HCT116 (cell line): ENCODE data around the gene KRCC1. TPM values are rescaled to one million over a fixed set of nuclear protein-coding genes. Genes with fewer than 3 reads are reported as not detected.

Experiments used
- ATAC-seq: fragments of 200-7000 bp; cut with Tn5 transposase; 2 replicates; pipeline ENCODE4 v1.9.1; 2020; ENCODE audit warnings: mild to moderate bottlenecking, moderate library complexity
- BruUV-seq: library from RNA; stranded (reverse); fragments of 400-500 nt; replicated peaks from 2 replicates; lab custom pipeline; 2021; lab: Mats Ljungman, UMichigan
- CTCF ChIA-PET: fragments of 300-600 bp; sonication (Branson Sonifier 250); formaldehyde crosslinking; loops from one replicate; lab custom pipeline; 2021; ENCODE audit warnings: antibody characterized with exemption; lab: Charles Lee
- POLR2A ChIA-PET: fragments of 300-600, 350-600 bp; sonication (Branson Sonifier 250); formaldehyde crosslinking; loops from one replicate; lab custom pipeline; 2021; ENCODE audit warnings: antibody characterized with exemption; lab: Charles Lee
- RAD21 ChIA-PET, 2 experiments: fragments of 300-600 bp; sonication (Branson Sonifier 250); formaldehyde crosslinking; loops; one replicate each; lab custom pipeline; 2023; ENCODE audit warnings: low total read pairs in 2 of 2; ENCODE audit not compliant: uncharacterized antibody in 2 of 2, unreplicated experiment in 2 of 2, low non-redundant PET in 1 of 2; lab: Charles Lee
- DNase-seq: peaks from one replicate; pipeline ENCODE4 v3.0.0-alpha.2; 2010; ENCODE audit warnings: low read depth, low spot score
- H2AFZ ChIP-seq: fragments of 200-600 bp; shearing (Covaris generic), sonication (generic); 2 replicates; pipeline ENCODE4 v1.6.1; 2017; ENCODE audit warnings: low read depth, mixed run types, mixed read lengths, antibody characterized with exemption, low read length; ENCODE audit not compliant: poor library complexity, severe bottlenecking
- H3K27ac ChIP-seq: 2 replicates; pipeline ENCODE4 v1.5.1; 2012; ENCODE audit warnings: low read depth, low read length
- H3K27me3 ChIP-seq: fragments of 200-600 bp; sonication (generic); 2 replicates; pipeline ENCODE4 v1.6.1; 2016; ENCODE audit warnings: mixed run types, low read length, mixed read lengths; ENCODE audit not compliant: insufficient read depth
- H3K36me3 ChIP-seq, 2 experiments: fragments of 200-500 bp in 1 of 2; fragments of 200-600 bp in 1 of 2; sonication (Bioruptor generic) in 1 of 2; sonication (generic) in 1 of 2; 2 replicates each; pipeline versions ENCODE4 v1.5.1 to v1.6.1; 2014 to 2016; ENCODE audit warnings: low read length in 2 of 2, inconsistent platforms in 1 of 2, mixed read lengths in 1 of 2, mixed run types in 1 of 2; ENCODE audit not compliant: insufficient read depth in 2 of 2, control insufficient read depth in 1 of 2
- H3K4me1 ChIP-seq, 2 experiments: fragments of 200-600 bp in 1 of 2; sonication (generic) in 1 of 2; 2 replicates each; pipeline versions ENCODE4 v1.5.1 to v1.6.1; 2012 to 2017; ENCODE audit warnings: low read length in 2 of 2, inconsistent platforms in 1 of 2, mild to moderate bottlenecking in 1 of 2, mixed read lengths in 1 of 2, mixed run types in 1 of 2, moderate library complexity in 1 of 2; ENCODE audit not compliant: insufficient read depth in 2 of 2, control insufficient read depth in 1 of 2
- H3K4me2 ChIP-seq: fragments of 200-600 bp; sonication (generic); 2 replicates; pipeline ENCODE4 v1.6.1; 2017; ENCODE audit warnings: mixed run types, low read length, mixed read lengths
- H3K4me3 ChIP-seq, 2 experiments: fragments of 200-600 bp in 1 of 2; sonication (generic) in 1 of 2; replicated peaks in 1 of 2; 2 replicates each; pipeline ENCODE4 v1.5.1; 2011 to 2016; ENCODE audit warnings: low read length in 2 of 2, control low read depth in 1 of 2, low read depth in 1 of 2, mild to moderate bottlenecking in 1 of 2, mixed read lengths in 1 of 2, mixed run types in 1 of 2
- H3K79me2 ChIP-seq: fragments of 200-600 bp; sonication (generic); 2 replicates; pipeline ENCODE4 v1.6.1; 2017; ENCODE audit warnings: mild to moderate bottlenecking, mixed run types, low read length, moderate library complexity, mixed read lengths; ENCODE audit not compliant: insufficient read depth
- H3K9ac ChIP-seq: fragments of 200-600 bp; sonication (generic); 2 replicates; pipeline ENCODE4 v1.6.1; 2016; ENCODE audit warnings: low read length, mixed read lengths
- H3K9me2 ChIP-seq: fragments of 200-600 bp; sonication (generic), shearing (Covaris generic); 2 replicates; pipeline ENCODE4 v1.6.1; 2017; ENCODE audit warnings: mixed run types, mild to moderate bottlenecking, moderate library complexity; ENCODE audit not compliant: insufficient read depth
- H3K9me3 ChIP-seq, 2 experiments: fragments of 200-500 bp in 1 of 2; fragments of 200-600 bp in 1 of 2; sonication (Bioruptor generic) in 1 of 2; sonication (generic) in 1 of 2; 2 replicates each; pipeline ENCODE4 v1.6.1; 2014 to 2017; ENCODE audit warnings: low read length in 2 of 2, mixed read lengths in 2 of 2, inconsistent platforms in 1 of 2, low read depth in 1 of 2, mild to moderate bottlenecking in 1 of 2, mixed run types in 1 of 2, moderate library complexity in 1 of 2; ENCODE audit not compliant: control insufficient read depth in 1 of 2, insufficient read depth in 1 of 2
- H4K20me1 ChIP-seq: fragments of 200-600 bp; sonication (generic), shearing (Covaris generic); 2 replicates; pipeline ENCODE4 v1.6.1; 2017; ENCODE audit warnings: mixed run types, mild to moderate bottlenecking, moderate library complexity; ENCODE audit not compliant: insufficient read depth
- JUND ChIP-seq: IDR thresholded peaks from 2 replicates; pipeline ENCODE4 v1.6.1; 2012
- SRF ChIP-seq: IDR thresholded peaks from 2 replicates; pipeline ENCODE4 v1.6.1; 2012; ENCODE audit warnings: low read depth
- YY1 ChIP-seq: IDR thresholded peaks from 2 replicates; pipeline ENCODE4 v1.6.1; 2011; ENCODE audit warnings: low read length, low read depth, moderate library complexity, mild to moderate bottlenecking; ENCODE audit not compliant: insufficient replicate concordance; ENCODE audit errors: extremely low read depth
- ZFX ChIP-seq: fragments of 450-650 bp; IDR thresholded peaks from 2 replicates; pipeline ENCODE4 v1.6.1; 2017
- intact Hi-C: fragments of 100-400 bp; cut with micrococcal nuclease; formaldehyde crosslinking; loops from 2 replicates; pipeline ENCODE4 v1.10.0; 2022
- total RNA-seq: library from RNA; stranded (reverse); gene quantifications from one replicate; pipeline ENCODE4 v1.2.1, GENCODE V29; 2021; ENCODE audit not compliant: unreplicated experiment

KRCC1 gene
- total RNA-seq, 1 experiment from 2014 or later: 5.8 TPM

DNA sequence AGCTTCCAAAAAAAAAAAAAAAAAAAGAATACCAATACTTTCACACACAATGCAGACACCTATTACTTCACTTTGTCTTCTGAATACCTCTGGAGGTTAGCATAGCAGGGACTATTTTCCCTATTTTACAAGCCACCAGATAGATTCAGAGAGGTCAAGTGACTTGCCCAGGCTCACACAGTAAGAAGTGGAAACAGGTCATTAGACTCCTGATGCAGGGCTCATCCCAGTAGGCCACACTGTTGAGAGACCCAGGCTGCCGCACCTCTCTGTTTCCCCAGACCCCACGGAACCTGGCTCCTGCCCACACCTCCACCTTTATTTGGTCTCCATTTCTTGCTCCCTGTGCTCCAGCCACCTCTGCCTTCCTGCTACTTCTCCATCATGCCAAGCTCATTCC, 31.5 kb upstream of the KRCC1 start:
- Histone ChIP-seq H3K27ac (no peak overlapping the region), H4K20me1 (no peaks in the 10 kb centered on the region), H3K9me2 (no peaks in the 10 kb centered on the region), H3K9ac (no peak overlapping the region), H3K36me3 (no peaks in the 10 kb centered on the region), H3K9me3 (no peaks in the 10 kb centered on the region), H3K4me1 (peaks cover 0 to 5% of the 10 kb centered on the region in 2 experiments; a peak in 1 of 4 replicates), H3K4me2 (no peak overlapping the region), H3K4me3 (no peak overlapping the region), H3K79me2 (no peaks in the 10 kb centered on the region)
- intact Hi-C loops: no loop called here
- DNase-seq: no peak
- CTCF ChIA-PET: no interaction called here
- no peak for TF ChIP-seq YY1
- no peak for TF ChIP-seq SRF
- TF ChIP-seq, all 23 proteins: peak for 0
- ChIA-PET POLR2A (no interaction called here), RAD21 (no interaction called here)
- Histone ChIP-seq H3K27me3 (no peaks in the 10 kb centered on the region), H2AFZ (no peak overlapping the region)
- BruUV-seq: no TSS peak
- no peak for ATAC-seq

GRCh38 chr2:88086401-88086800, 30.8 kb upstream of the KRCC1 start:
- Histone ChIP-seq H4K20me1 (no peaks in the 10 kb centered on the region), H3K9me2 (no peaks in the 10 kb centered on the region), H3K4me3 (no peak overlapping the region), H2AFZ (no peak overlapping the region), H3K4me2 (no peak overlapping the region), H3K9ac (no peak overlapping the region), H3K36me3 (no peaks in the 10 kb centered on the region), H3K9me3 (no peaks in the 10 kb centered on the region)
- ATAC-seq: no peak
- ChIA-PET CTCF (interaction anchor here (4.5 kb wide), 1 partner anchor 26 kb away, joined by 12 read pairs; no protein-coding TSS in a partner anchor), POLR2A (no interaction called here), RAD21 (no interaction called here)
- BruUV-seq: no TSS peak
- no peak for TF ChIP-seq SRF
- no peak for TF ChIP-seq ZFX
- no peak for TF ChIP-seq JUND
- TF ChIP-seq, all 23 proteins: peak for 0
- DNase-seq: no peak
- Histone ChIP-seq H3K4me1 (peaks cover 0 to 5% of the 10 kb centered on the region in 2 experiments; a peak in 1 of 4 replicates), H3K27me3 (no peaks in the 10 kb centered on the region), H3K27ac (no peak overlapping the region), H3K79me2 (no peaks in the 10 kb centered on the region)
- intact Hi-C loops: no loop called here
